H1 (cell line): ENCODE data around the gene PAK6. TPM values are rescaled to one million over a fixed set of nuclear protein-coding genes. Genes with fewer than 3 reads are reported as not detected.

Experiments used
- ASH2L ChIP-seq: fragments of 200-600, 300-600 bp; sonication (generic); IDR thresholded peaks from one replicate; pipeline ENCODE4 v1.7.1; 2017; ENCODE audit warnings: low read length
- CBX8 ChIP-seq: fragments of 300-800, 300-1000 bp; sonication (generic); IDR thresholded peaks from 2 replicates; pipeline ENCODE4 v1.7.1; 2016; ENCODE audit warnings: low read depth, low read length, borderline replicate concordance
- CREB1 ChIP-seq: IDR thresholded peaks from 2 replicates; pipeline ENCODE4 v1.6.1; 2012; ENCODE audit warnings: inconsistent platforms
- POU5F1 ChIP-seq: IDR thresholded peaks from 2 replicates; pipeline ENCODE4 v1.6.1; 2011; ENCODE audit warnings: low read depth, mild to moderate bottlenecking, low read length, moderate library complexity
- RAD21 ChIP-seq, 2 experiments: IDR thresholded peaks in 1 of 2; conservative IDR thresholded peaks in 1 of 2; 2 replicates each; pipeline ENCODE4 v1.6.1; 2011; ENCODE audit warnings: low read depth in 2 of 2, low read length in 2 of 2, improper control_type of control experiment in 1 of 2, inconsistent platforms in 1 of 2, mild to moderate bottlenecking in 1 of 2, moderate library complexity in 1 of 2
- RNF2 ChIP-seq: fragments of 200-900, 300-1000 bp; sonication (generic); IDR thresholded peaks from 2 replicates; pipeline ENCODE4 v1.7.1; 2016; ENCODE audit warnings: borderline replicate concordance, low read depth, mild to moderate bottlenecking, antibody characterized with exemption, low read length; ENCODE audit not compliant: poor library complexity, severe bottlenecking; ENCODE audit errors: missing control alignments
- TBP ChIP-seq: IDR thresholded peaks from 2 replicates; pipeline ENCODE4 v1.6.1; 2011; ENCODE audit warnings: low read depth, low read length, improper control_type of control experiment
- TCF12 ChIP-seq: IDR thresholded peaks from 2 replicates; pipeline ENCODE4 v1.6.1; 2011; ENCODE audit warnings: low read depth, mild to moderate bottlenecking, low read length
- ZNF274 ChIP-seq: IDR thresholded peaks from 2 replicates; pipeline ENCODE4 v1.7.0; 2012; ENCODE audit warnings: low read length, borderline replicate concordance; ENCODE audit errors: extremely low read depth
- polyA plus RNA-seq, 7 experiments: library from polyadenylated mRNA; depleted of rRNA in 3 of 7; stranded (reverse) in 5 of 7; unstranded in 2 of 7; fragments of >200 nt in 5 of 7; fragments of 200-250 nt in 2 of 7; gene quantifications; 1 replicate in 5 of 7; 2 replicates in 1 of 7; 4 replicates in 1 of 7; pipeline versions ENCODE4 v1.2.1 to v1.2.3, GENCODE V29; 2011 to 2013; ENCODE audit warnings: missing spikeins in 2 of 7, mixed read lengths in 2 of 7
- total RNA-seq: library from RNA; stranded (reverse); fragmentation: NEBNext Ultra II Directional; extraction: Animal tissue kit (Norgen Biotek cat#: 25700); gene quantifications from 2 replicates; pipeline ENCODE4 v1.2.1, GENCODE V29; 2021
- TF ChIP-seq, protein P1 (sequence below): fragments of 300-600 bp; sonication (generic); IDR thresholded peaks from 2 replicates; pipeline ENCODE4 v1.7.1; 2012; ENCODE audit warnings: low read length, moderate library complexity, mild to moderate bottlenecking, inconsistent platforms; ENCODE audit not compliant: insufficient replicate concordance

The PAK6 gene
- total and polyA plus RNA-seq, 2 of the 8 experiments (the other 6 are each of a cell fraction or from before 2014, with no cell fraction given): 6.9 to 9.4 TPM

DNA sequence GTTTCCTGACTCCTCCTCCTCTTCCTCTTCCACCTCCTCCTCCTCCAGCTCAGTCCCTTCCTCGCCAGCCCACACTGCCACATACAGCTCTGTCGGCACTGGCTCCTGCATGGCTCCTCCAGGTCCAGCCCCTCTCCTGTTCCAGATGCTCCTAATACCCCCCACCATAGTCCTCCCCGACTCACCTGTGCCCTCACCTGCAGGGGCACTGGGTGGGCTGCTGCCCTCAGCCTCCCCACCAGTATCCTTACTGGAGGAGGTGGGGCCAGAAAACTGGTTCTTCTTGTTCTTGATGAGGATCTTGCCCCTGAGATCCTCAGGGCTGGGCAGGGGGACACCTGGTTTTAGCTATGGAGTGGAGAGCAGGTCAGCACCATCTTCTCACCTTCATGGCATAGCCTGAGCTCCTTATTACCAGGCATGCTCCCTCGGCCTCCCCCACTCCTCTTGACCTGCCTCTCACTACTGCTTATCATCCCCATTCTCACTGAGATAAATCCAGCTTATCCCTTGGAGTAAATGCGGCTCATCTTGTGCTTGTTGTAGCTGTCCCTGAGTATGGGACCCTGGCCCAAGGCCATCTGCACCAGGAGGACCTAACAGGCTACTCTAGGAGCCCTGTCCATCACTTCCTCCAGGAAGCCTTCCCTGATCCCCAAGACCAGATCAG is 57.8 kb downstream of the PAK6 start (continued):
- TF ChIP-seq, protein P1, sequence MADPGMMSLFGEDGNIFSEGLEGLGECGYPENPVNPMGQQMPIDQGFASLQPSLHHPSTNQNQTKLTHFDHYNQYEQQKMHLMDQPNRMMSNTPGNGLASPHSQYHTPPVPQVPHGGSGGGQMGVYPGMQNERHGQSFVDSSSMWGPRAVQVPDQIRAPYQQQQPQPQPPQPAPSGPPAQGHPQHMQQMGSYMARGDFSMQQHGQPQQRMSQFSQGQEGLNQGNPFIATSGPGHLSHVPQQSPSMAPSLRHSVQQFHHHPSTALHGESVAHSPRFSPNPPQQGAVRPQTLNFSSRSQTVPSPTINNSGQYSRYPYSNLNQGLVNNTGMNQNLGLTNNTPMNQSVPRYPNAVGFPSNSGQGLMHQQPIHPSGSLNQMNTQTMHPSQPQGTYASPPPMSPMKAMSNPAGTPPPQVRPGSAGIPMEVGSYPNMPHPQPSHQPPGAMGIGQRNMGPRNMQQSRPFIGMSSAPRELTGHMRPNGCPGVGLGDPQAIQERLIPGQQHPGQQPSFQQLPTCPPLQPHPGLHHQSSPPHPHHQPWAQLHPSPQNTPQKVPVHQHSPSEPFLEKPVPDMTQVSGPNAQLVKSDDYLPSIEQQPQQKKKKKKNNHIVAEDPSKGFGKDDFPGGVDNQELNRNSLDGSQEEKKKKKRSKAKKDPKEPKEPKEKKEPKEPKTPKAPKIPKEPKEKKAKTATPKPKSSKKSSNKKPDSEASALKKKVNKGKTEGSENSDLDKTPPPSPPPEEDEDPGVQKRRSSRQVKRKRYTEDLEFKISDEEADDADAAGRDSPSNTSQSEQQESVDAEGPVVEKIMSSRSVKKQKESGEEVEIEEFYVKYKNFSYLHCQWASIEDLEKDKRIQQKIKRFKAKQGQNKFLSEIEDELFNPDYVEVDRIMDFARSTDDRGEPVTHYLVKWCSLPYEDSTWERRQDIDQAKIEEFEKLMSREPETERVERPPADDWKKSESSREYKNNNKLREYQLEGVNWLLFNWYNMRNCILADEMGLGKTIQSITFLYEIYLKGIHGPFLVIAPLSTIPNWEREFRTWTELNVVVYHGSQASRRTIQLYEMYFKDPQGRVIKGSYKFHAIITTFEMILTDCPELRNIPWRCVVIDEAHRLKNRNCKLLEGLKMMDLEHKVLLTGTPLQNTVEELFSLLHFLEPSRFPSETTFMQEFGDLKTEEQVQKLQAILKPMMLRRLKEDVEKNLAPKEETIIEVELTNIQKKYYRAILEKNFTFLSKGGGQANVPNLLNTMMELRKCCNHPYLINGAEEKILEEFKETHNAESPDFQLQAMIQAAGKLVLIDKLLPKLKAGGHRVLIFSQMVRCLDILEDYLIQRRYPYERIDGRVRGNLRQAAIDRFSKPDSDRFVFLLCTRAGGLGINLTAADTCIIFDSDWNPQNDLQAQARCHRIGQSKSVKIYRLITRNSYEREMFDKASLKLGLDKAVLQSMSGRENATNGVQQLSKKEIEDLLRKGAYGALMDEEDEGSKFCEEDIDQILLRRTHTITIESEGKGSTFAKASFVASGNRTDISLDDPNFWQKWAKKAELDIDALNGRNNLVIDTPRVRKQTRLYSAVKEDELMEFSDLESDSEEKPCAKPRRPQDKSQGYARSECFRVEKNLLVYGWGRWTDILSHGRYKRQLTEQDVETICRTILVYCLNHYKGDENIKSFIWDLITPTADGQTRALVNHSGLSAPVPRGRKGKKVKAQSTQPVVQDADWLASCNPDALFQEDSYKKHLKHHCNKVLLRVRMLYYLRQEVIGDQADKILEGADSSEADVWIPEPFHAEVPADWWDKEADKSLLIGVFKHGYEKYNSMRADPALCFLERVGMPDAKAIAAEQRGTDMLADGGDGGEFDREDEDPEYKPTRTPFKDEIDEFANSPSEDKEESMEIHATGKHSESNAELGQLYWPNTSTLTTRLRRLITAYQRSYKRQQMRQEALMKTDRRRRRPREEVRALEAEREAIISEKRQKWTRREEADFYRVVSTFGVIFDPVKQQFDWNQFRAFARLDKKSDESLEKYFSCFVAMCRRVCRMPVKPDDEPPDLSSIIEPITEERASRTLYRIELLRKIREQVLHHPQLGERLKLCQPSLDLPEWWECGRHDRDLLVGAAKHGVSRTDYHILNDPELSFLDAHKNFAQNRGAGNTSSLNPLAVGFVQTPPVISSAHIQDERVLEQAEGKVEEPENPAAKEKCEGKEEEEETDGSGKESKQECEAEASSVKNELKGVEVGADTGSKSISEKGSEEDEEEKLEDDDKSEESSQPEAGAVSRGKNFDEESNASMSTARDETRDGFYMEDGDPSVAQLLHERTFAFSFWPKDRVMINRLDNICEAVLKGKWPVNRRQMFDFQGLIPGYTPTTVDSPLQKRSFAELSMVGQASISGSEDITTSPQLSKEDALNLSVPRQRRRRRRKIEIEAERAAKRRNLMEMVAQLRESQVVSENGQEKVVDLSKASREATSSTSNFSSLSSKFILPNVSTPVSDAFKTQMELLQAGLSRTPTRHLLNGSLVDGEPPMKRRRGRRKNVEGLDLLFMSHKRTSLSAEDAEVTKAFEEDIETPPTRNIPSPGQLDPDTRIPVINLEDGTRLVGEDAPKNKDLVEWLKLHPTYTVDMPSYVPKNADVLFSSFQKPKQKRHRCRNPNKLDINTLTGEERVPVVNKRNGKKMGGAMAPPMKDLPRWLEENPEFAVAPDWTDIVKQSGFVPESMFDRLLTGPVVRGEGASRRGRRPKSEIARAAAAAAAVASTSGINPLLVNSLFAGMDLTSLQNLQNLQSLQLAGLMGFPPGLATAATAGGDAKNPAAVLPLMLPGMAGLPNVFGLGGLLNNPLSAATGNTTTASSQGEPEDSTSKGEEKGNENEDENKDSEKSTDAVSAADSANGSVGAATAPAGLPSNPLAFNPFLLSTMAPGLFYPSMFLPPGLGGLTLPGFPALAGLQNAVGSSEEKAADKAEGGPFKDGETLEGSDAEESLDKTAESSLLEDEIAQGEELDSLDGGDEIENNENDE: no peak
- no peak for TF ChIP-seq POU5F1
- TF ChIP-seq CBX8: no peak
- no peak for TF ChIP-seq CREB1
- TF ChIP-seq ASH2L: no peak
- no peak for TF ChIP-seq RNF2
- TF ChIP-seq TBP: no peak
- TF ChIP-seq TCF12: no peak
- no peak for TF ChIP-seq ZNF274
- TF ChIP-seq RAD21 (IDR thresholded peaks at IDR 0.05 in 1 of 2, conservative IDR thresholded peaks at IDR 0.05 in 1 of 2; ENCODE audit: low read depth in 2 of 2, low read length in 2 of 2): no peak
